GM23248 (cell line): ENCODE results near the gene VASP.

Experiments
- EZH2 ChIP-seq: fragments of 200-600 bp; sonication (generic); IDR thresholded peaks from 2 replicates; pipeline ENCODE4 v1.6.1; 2018; ENCODE audit warnings: antibody characterized with exemption, mild to moderate bottlenecking; ENCODE audit not compliant: insufficient read depth, poor library complexity, severe bottlenecking
- EZH2phosphoT487 ChIP-seq: fragments of 200-600 bp; sonication (generic); IDR thresholded peaks from 2 replicates; pipeline ENCODE4 v1.6.1; 2018; ENCODE audit warnings: antibody characterized with exemption, moderate library complexity, mild to moderate bottlenecking, low read depth; ENCODE audit not compliant: insufficient read depth

GRCh38 chr19:45471111-45471930 lies 36.0 kb upstream of the VASP start:
- TF ChIP-seq EZH2phosphoT487 (no peak), EZH2 (no peak)
